Erythroblast (primary cell): ENCODE results near the gene NOM1.

ENCODE experiments used
- GATA1 ChIP-seq: IDR thresholded peaks from 2 replicates; pipeline ENCODE4 v1.6.1; 2011; ENCODE audit warnings: low read depth, mild to moderate bottlenecking, control low read depth, low read length, moderate library complexity
- POLR2A ChIP-seq: IDR thresholded peaks from 2 replicates; pipeline ENCODE4 v1.6.1; 2011; ENCODE audit warnings: mild to moderate bottlenecking, low read length

- TF ChIP-seq POLR2A (no peak), GATA1 (no peak)
These were observed 72.6 kb downstream of the NOM1 start for GRCh38 chr7:157021871-157022680.
